GM12878 (cell line): ENCODE results near the gene SLC17A8.

Source experiments
- ESRRA ChIP-seq: IDR thresholded peaks from 2 replicates; pipeline ENCODE4 v1.6.1; 2012; ENCODE audit warnings: mild to moderate bottlenecking, low read length, improper control_type of control experiment
- MXI1 ChIP-seq: fragments of 150-350 bp; IDR thresholded peaks from 2 replicates; pipeline ENCODE4 v1.6.1; 2011; ENCODE audit warnings: low read depth, mild to moderate bottlenecking, inconsistent platforms, low read length, improper control_type of control experiment
- SIN3A ChIP-seq: IDR thresholded peaks from 2 replicates; pipeline ENCODE4 v1.6.1; 2012; ENCODE audit warnings: low read depth, low read length, improper control_type of control experiment
- TAF1 ChIP-seq: IDR thresholded peaks from 2 replicates; pipeline ENCODE4 v1.6.1; 2011; ENCODE audit warnings: mild to moderate bottlenecking, low read depth, low read length, borderline replicate concordance
- TF ChIP-seq, protein P1 (sequence below): fragments of 450-650 bp; IDR thresholded peaks from 2 replicates; pipeline ENCODE4 v1.6.1; 2017; ENCODE audit warnings: mild to moderate bottlenecking
- TF ChIP-seq, protein P2 (sequence below), 3 experiments: IDR thresholded peaks in 2 of 3; conservative IDR thresholded peaks in 1 of 3; 2 replicates each; pipeline ENCODE4 v1.5.1; 2011; ENCODE audit warnings: low read depth in 3 of 3, low read length in 3 of 3, mild to moderate bottlenecking in 3 of 3, control low read depth in 2 of 3, moderate library complexity in 2 of 3, inconsistent platforms in 1 of 3, mixed read lengths in 1 of 3; ENCODE audit not compliant: control insufficient read depth in 2 of 3, insufficient read depth in 1 of 3; ENCODE audit errors: extremely low read depth in 1 of 3
- TF ChIP-seq, protein P3 (sequence below): IDR thresholded peaks from 2 replicates; pipeline ENCODE4 v1.6.1; 2012; ENCODE audit warnings: low read depth, low read length, improper control_type of control experiment
- TF ChIP-seq, protein P4 (sequence below): IDR thresholded peaks from 2 replicates; pipeline ENCODE4 v1.6.1; 2011; ENCODE audit warnings: low read depth, mild to moderate bottlenecking, low read length, moderate library complexity, borderline replicate concordance; ENCODE audit errors: extremely low read depth

DNA sequence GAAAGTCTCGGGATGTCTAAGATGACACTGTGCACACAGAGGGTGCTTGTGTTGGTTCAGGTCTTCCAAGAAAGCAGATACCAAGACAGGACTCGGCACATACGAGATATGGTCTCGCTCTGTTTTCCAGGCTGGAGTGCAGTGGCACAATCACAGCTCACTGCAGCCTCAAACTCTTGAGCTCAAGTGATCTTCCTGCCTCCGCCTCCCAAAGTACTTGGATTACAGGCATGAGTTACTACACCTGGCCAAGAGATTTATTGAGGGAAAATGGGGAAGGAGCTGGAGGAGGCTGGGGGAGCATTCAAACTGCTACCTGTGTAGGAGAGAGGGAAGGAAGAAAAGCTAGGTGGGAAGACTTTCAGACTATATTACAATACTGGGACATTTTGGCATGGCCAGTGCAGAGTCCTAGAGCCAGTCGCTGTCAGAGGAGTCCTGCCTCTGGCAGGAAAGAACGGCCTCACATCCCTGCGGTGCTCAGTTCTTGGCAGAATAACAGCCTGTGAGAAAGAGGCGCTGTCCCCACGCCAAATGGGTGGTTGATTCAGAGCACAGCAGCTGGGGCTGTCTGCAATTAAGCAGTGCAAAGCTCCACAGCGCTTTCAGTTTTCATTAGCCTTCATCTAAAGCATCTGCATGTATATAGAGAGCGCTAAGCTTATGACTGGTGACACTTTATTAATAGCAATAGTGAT, 18.3 kb downstream of the SLC17A8 start:
- TF ChIP-seq, protein P1, sequence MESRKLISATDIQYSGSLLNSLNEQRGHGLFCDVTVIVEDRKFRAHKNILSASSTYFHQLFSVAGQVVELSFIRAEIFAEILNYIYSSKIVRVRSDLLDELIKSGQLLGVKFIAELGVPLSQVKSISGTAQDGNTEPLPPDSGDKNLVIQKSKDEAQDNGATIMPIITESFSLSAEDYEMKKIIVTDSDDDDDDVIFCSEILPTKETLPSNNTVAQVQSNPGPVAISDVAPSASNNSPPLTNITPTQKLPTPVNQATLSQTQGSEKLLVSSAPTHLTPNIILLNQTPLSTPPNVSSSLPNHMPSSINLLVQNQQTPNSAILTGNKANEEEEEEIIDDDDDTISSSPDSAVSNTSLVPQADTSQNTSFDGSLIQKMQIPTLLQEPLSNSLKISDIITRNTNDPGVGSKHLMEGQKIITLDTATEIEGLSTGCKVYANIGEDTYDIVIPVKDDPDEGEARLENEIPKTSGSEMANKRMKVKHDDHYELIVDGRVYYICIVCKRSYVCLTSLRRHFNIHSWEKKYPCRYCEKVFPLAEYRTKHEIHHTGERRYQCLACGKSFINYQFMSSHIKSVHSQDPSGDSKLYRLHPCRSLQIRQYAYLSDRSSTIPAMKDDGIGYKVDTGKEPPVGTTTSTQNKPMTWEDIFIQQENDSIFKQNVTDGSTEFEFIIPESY = no peak
- TF ChIP-seq, protein P2, sequence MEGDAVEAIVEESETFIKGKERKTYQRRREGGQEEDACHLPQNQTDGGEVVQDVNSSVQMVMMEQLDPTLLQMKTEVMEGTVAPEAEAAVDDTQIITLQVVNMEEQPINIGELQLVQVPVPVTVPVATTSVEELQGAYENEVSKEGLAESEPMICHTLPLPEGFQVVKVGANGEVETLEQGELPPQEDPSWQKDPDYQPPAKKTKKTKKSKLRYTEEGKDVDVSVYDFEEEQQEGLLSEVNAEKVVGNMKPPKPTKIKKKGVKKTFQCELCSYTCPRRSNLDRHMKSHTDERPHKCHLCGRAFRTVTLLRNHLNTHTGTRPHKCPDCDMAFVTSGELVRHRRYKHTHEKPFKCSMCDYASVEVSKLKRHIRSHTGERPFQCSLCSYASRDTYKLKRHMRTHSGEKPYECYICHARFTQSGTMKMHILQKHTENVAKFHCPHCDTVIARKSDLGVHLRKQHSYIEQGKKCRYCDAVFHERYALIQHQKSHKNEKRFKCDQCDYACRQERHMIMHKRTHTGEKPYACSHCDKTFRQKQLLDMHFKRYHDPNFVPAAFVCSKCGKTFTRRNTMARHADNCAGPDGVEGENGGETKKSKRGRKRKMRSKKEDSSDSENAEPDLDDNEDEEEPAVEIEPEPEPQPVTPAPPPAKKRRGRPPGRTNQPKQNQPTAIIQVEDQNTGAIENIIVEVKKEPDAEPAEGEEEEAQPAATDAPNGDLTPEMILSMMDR (IDR thresholded peaks at IDR 0.05 in 2 of 3, conservative IDR thresholded peaks at IDR 0.05 in 1 of 3; ENCODE audit: control insufficient read depth in 2 of 3, extremely low read depth in 1 of 3, insufficient read depth in 1 of 3, low read depth in 3 of 3, low read length in 3 of 3) = no peak
- TF ChIP-seq SIN3A (no peak), ESRRA (no peak), MXI1 (no peak), TAF1 (no peak)
- TF ChIP-seq, protein P3, sequence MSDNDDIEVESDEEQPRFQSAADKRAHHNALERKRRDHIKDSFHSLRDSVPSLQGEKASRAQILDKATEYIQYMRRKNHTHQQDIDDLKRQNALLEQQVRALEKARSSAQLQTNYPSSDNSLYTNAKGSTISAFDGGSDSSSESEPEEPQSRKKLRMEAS = no peak
- TF ChIP-seq, protein P4, sequence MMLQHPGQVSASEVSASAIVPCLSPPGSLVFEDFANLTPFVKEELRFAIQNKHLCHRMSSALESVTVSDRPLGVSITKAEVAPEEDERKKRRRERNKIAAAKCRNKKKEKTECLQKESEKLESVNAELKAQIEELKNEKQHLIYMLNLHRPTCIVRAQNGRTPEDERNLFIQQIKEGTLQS = no peak
